H9 (cell line): Measurements from ENCODE around the gene THOP1. TPM values are rescaled to one million over a fixed set of nuclear protein-coding genes. Genes with fewer than 3 reads are reported as not detected.

ENCODE experiments used
- DNase-seq: peaks from one replicate; pipeline ENCODE4 v3.0.0-alpha.2; 2017
- H2AFZ ChIP-seq: one replicate; pipeline ENCODE4 v1.6.1; 2013; ENCODE audit warnings: mild to moderate bottlenecking, low read length, control low read depth, moderate library complexity
- H2AK5ac ChIP-seq: 2 replicates; pipeline ENCODE4 v1.6.1; 2013; ENCODE audit warnings: low read length, control low read depth, mixed read lengths; ENCODE audit not compliant: insufficient read length
- H2BK120ac ChIP-seq: one replicate; pipeline ENCODE4 v1.6.1; 2013; ENCODE audit warnings: low read depth, mild to moderate bottlenecking, low read length, control low read depth, inconsistent platforms; ENCODE audit not compliant: poor library complexity, severe bottlenecking
- H2BK12ac ChIP-seq: 2 replicates; pipeline ENCODE4 v1.6.1; 2013; ENCODE audit warnings: low read length, control low read depth, mixed read lengths, low read depth; ENCODE audit not compliant: insufficient read length
- H2BK15ac ChIP-seq: 2 replicates; pipeline ENCODE4 v1.6.1; 2013; ENCODE audit warnings: low read depth, low read length, control low read depth
- H2BK20ac ChIP-seq: one replicate; pipeline ENCODE4 v1.6.1; 2013; ENCODE audit warnings: low read depth, mild to moderate bottlenecking, low read length, control low read depth, inconsistent platforms; ENCODE audit not compliant: poor library complexity, severe bottlenecking
- H2BK5ac ChIP-seq: 2 replicates; pipeline ENCODE4 v1.6.1; 2013; ENCODE audit warnings: low read length, control low read depth, mixed read lengths; ENCODE audit not compliant: insufficient read length
- H3K14ac ChIP-seq: 2 replicates; pipeline ENCODE4 v1.6.1; 2013; ENCODE audit warnings: low read length, control low read depth; ENCODE audit not compliant: insufficient read depth
- H3K18ac ChIP-seq: 2 replicates; pipeline ENCODE4 v1.6.1; 2013; ENCODE audit warnings: low read depth, mild to moderate bottlenecking, mixed read lengths, low read length, control low read depth; ENCODE audit not compliant: insufficient read length
- H3K23ac ChIP-seq: 2 replicates; pipeline ENCODE4 v1.6.1; 2013; ENCODE audit warnings: low read length, control low read depth, mixed read lengths, low read depth; ENCODE audit not compliant: insufficient read length
- H3K23me2 ChIP-seq: 2 replicates; pipeline ENCODE4 v1.6.1; 2013; ENCODE audit warnings: low read depth, mild to moderate bottlenecking, mixed read lengths, low read length, control low read depth; ENCODE audit not compliant: insufficient read length, poor library complexity, severe bottlenecking
- H3K27ac ChIP-seq: 2 replicates; pipeline ENCODE4 v1.5.1; 2013; ENCODE audit warnings: low read length, control low read depth, mixed read lengths, low read depth; ENCODE audit not compliant: insufficient read length
- H3K27me3 ChIP-seq: 2 replicates; pipeline ENCODE4 v1.6.1; 2013; ENCODE audit warnings: low read length, control low read depth, inconsistent platforms; ENCODE audit not compliant: insufficient read depth
- H3K4ac ChIP-seq: 2 replicates; pipeline ENCODE4 v1.6.1; 2013; ENCODE audit warnings: low read depth, mild to moderate bottlenecking, control low read depth, inconsistent platforms, low read length, moderate library complexity
- H3K4me1 ChIP-seq: 2 replicates; pipeline ENCODE4 v1.6.1; 2013; ENCODE audit warnings: low read length, control low read depth, inconsistent platforms; ENCODE audit not compliant: insufficient read depth
- H3K4me2 ChIP-seq: 2 replicates; pipeline ENCODE4 v1.6.1; 2013; ENCODE audit warnings: low read length, control low read depth, mixed read lengths; ENCODE audit not compliant: insufficient read length, insufficient read depth
- H3K56ac ChIP-seq: 2 replicates; pipeline ENCODE4 v1.6.1; 2013; ENCODE audit warnings: low read depth, mild to moderate bottlenecking, mixed read lengths, low read length, control low read depth; ENCODE audit not compliant: insufficient read length
- H3K79me1 ChIP-seq: 2 replicates; pipeline ENCODE4 v1.6.1; 2013; ENCODE audit warnings: low read depth, mild to moderate bottlenecking, moderate library complexity, low read length, control low read depth, inconsistent platforms; ENCODE audit not compliant: insufficient read depth, poor library complexity, severe bottlenecking
- H3K79me2 ChIP-seq: 2 replicates; pipeline ENCODE4 v1.6.1; 2013; ENCODE audit warnings: low read length, control low read depth, inconsistent platforms; ENCODE audit not compliant: insufficient read depth
- H3K9ac ChIP-seq: 2 replicates; pipeline ENCODE4 v1.6.1; 2013; ENCODE audit warnings: low read length, control low read depth, mixed read lengths; ENCODE audit not compliant: insufficient read length; ENCODE audit errors: extremely low read depth
- H3K9me3 ChIP-seq: one replicate; pipeline ENCODE4 v1.6.1; 2013; ENCODE audit warnings: low read depth, low read length, inconsistent platforms; ENCODE audit not compliant: control insufficient read depth
- H3T11ph ChIP-seq: one replicate; pipeline ENCODE4 v1.6.1; 2013; ENCODE audit warnings: mild to moderate bottlenecking, low read length, control low read depth, inconsistent platforms
- H4K20me1 ChIP-seq: one replicate; pipeline ENCODE4 v1.6.1; 2013; ENCODE audit not compliant: control insufficient read depth, insufficient read length, insufficient read depth
- H4K5ac ChIP-seq: 2 replicates; pipeline ENCODE4 v1.6.1; 2013; ENCODE audit warnings: low read depth, mild to moderate bottlenecking, mixed read lengths, low read length, control low read depth; ENCODE audit not compliant: insufficient read length
- H4K8ac ChIP-seq: replicated peaks from 2 replicates; pipeline ENCODE4 v1.6.1; 2013; ENCODE audit warnings: low read length, control low read depth, mixed read lengths, low read depth; ENCODE audit not compliant: insufficient read length
- H4K91ac ChIP-seq: 2 replicates; pipeline ENCODE4 v1.6.1; 2013; ENCODE audit warnings: low read depth, mild to moderate bottlenecking, moderate library complexity, mixed read lengths, low read length, control low read depth; ENCODE audit not compliant: insufficient read length
- H3K27ac Mint-ChIP-seq, 3 experiments: 2 replicates in 2 of 3; 3 replicates in 1 of 3; pipeline ENCODE4 v1.8.0; 2020 to 2021; ENCODE audit warnings: mixed read lengths in 3 of 3, mild to moderate bottlenecking in 1 of 3, moderate library complexity in 1 of 3
- H3K27me3 Mint-ChIP-seq: 2 replicates; pipeline ENCODE4 v1.8.0; 2021; ENCODE audit warnings: low read depth, mild to moderate bottlenecking, moderate library complexity, mixed read lengths
- H3K36me3 Mint-ChIP-seq, 3 experiments: 2 replicates in 2 of 3; 3 replicates in 1 of 3; pipeline ENCODE4 v1.8.0; 2020 to 2021; ENCODE audit warnings: low read depth in 3 of 3, mixed read lengths in 3 of 3; ENCODE audit not compliant: insufficient read depth in 1 of 3
- H3K4me1 Mint-ChIP-seq, 2 experiments: 2 replicates each; pipeline ENCODE4 v1.8.0; 2020; ENCODE audit warnings: mixed read lengths in 2 of 2
- H3K4me3 Mint-ChIP-seq, 2 experiments: 2 replicates in 1 of 2; 3 replicates in 1 of 2; pipeline ENCODE4 v1.8.0; 2020 to 2021; ENCODE audit warnings: mild to moderate bottlenecking in 2 of 2, mixed read lengths in 2 of 2, moderate library complexity in 1 of 2
- H3K9me3 Mint-ChIP-seq, 2 experiments: 2 replicates in 1 of 2; 3 replicates in 1 of 2; pipeline ENCODE4 v1.8.0; 2020; ENCODE audit warnings: mild to moderate bottlenecking in 2 of 2, mixed read lengths in 2 of 2, moderate library complexity in 1 of 2
- CTCF ChIP-seq: fragments of 200-600 bp; sonication (generic); conservative IDR thresholded peaks from 3 replicates; pipeline ENCODE4 v1.8.0; 2021; ENCODE audit warnings: antibody characterized with exemption, mild to moderate bottlenecking
- WGBS: extraction: QIAGEN DNeasy Blood & Tissue Kit; methylation state at CpG from one replicate; pipeline ENCODE4 v1.1.7; 2013; ENCODE audit warnings: missing lambda C conversion rate, low lambda C conversion rate, mixed read lengths; ENCODE audit not compliant: insufficient read length; ENCODE audit errors: extremely low coverage; 5-methylcytosine and 5-hydroxymethylcytosine counted together
- total RNA-seq: library from RNA; stranded (reverse); gene quantifications from 2 replicates; pipeline ENCODE4 v1.2.1, GENCODE V29; 2021

THOP1 gene
- total RNA-seq, 1 experiment from 2014 or later: 150 TPM

- H2BK5ac ChIP-seq: no peak overlapping the region
- H3K18ac ChIP-seq: no peak overlapping the region
- no peaks in the 10 kb centered on the region for H3K27me3 ChIP-seq
- no peaks in the 10 kb centered on the region for H4K20me1 ChIP-seq
- Mint-ChIP-seq H3K4me1 (peaks cover 0 to 2% of the 10 kb centered on the region in 2 experiments; a peak in 1 of 4 replicates), H3K9me3 (no peaks in the 10 kb centered on the region), H3K4me3 (no peak overlapping the region), H3K27me3 (no peaks in the 10 kb centered on the region), H3K36me3 (peaks cover 35 to 86% (median 81%) of the 10 kb centered on the region in 3 experiments), H3K27ac (no peak overlapping the region)
- no peak overlapping the region for H4K8ac ChIP-seq
- no peak overlapping the region for H3K4ac ChIP-seq
- no peak overlapping the region for H4K5ac ChIP-seq
- H3K9ac ChIP-seq: no peak overlapping the region
- no peak overlapping the region for H3K4me2 ChIP-seq
- no peak overlapping the region for H2BK20ac ChIP-seq
- no peak overlapping the region for H2AFZ ChIP-seq
- H3K23me2 ChIP-seq: no peaks in the 10 kb centered on the region
- H3K14ac ChIP-seq: no peak overlapping the region
- no peak overlapping the region for H2BK12ac ChIP-seq
- no peaks in the 10 kb centered on the region for H3K4me1 ChIP-seq
- H3K9me3 ChIP-seq: no peaks in the 10 kb centered on the region
- H3K56ac ChIP-seq: no peak overlapping the region
- DNase-seq: no peak
- no peak overlapping the region for H3K27ac ChIP-seq
- H3K23ac ChIP-seq: no peak overlapping the region
- no peak overlapping the region for H4K91ac ChIP-seq
- H2BK15ac ChIP-seq: no peak overlapping the region
- H3K79me1 ChIP-seq: peaks cover 4% of the 10 kb centered on the region
- H3K79me2 ChIP-seq: no peaks in the 10 kb centered on the region
- no peak overlapping the region for H2BK120ac ChIP-seq
- no peak overlapping the region for H2AK5ac ChIP-seq
- no peak overlapping the region for H3T11ph ChIP-seq
- TF ChIP-seq CTCF: no peak
- no CpG with 5 or more reads among the region's 22 CpGs for WGBS
Measured at GRCh38 chr19:2800506-2800905, 15.2 kb downstream of the THOP1 start.
